Measurements from ENCODE around the gene STK33.

Gene STK33

DNA sequence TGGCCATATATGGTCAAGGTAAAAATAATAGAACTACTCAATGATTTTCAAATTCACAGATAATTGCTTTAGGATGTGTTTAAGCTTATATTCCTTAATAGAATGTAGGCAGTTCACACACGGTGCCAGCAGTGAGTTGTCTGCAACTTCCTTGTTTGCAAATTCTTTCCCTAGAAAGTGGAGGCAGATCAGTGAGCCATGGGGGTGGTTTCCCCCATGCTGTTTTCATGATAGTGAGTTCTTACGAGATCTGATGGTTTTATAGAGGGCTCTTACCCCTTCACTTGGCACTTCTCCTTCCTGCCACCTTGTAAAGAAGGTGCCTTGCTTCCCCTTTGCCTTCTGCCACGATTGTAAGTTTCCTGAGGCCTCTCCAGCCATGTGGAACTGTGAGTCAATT, 218.6 kb downstream of the STK33 start:
- H3K4me3 ChIP-seq (ENCODE audit: control insufficient read depth, low read depth, low read length): no peak overlapping the region
- no peak for DNase-seq (ENCODE audit: low read depth)
- no peak for TF ChIP-seq CTCF (conservative IDR thresholded peaks at IDR 0.05; ENCODE audit: control insufficient read depth, insufficient read depth, low read depth, low read length)

DNA sequence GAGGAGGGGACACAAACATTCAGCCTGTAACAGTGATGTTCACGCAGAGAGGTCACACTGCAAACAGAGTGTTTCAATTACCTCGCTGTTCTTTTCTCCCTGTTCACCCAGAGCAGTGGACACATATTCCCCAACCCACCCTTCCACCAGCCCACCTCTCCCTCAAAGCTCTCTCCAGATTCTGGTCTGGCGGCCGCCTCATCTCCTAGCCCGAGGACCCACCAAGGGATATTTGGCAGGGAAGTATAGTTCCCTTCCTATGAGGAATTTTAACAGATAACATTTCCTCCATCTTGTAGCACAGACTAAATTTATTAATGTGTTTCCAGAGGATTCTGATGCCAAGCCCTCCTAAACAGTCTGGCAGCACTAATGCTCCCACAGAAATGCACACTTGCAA, 219.3 kb downstream of the STK33 start:
- no peak for TF ChIP-seq CTCF (conservative IDR thresholded peaks at IDR 0.05; ENCODE audit: control insufficient read depth, insufficient read depth, low read depth, low read length)
- no peak for DNase-seq (ENCODE audit: low read depth)
- no peak overlapping the region for H3K4me3 ChIP-seq (ENCODE audit: control insufficient read depth, low read depth, low read length)

GRCh38 chr11:8373519-8374432, 220.3 kb downstream of the STK33 start:
- H3K4me3 ChIP-seq (ENCODE audit: control insufficient read depth, low read depth, low read length): no peak overlapping the region
- TF ChIP-seq CTCF (conservative IDR thresholded peaks at IDR 0.05; ENCODE audit: control insufficient read depth, insufficient read depth, low read depth, low read length): no peak
- DNase-seq (ENCODE audit: low read depth): no peak

DNA sequence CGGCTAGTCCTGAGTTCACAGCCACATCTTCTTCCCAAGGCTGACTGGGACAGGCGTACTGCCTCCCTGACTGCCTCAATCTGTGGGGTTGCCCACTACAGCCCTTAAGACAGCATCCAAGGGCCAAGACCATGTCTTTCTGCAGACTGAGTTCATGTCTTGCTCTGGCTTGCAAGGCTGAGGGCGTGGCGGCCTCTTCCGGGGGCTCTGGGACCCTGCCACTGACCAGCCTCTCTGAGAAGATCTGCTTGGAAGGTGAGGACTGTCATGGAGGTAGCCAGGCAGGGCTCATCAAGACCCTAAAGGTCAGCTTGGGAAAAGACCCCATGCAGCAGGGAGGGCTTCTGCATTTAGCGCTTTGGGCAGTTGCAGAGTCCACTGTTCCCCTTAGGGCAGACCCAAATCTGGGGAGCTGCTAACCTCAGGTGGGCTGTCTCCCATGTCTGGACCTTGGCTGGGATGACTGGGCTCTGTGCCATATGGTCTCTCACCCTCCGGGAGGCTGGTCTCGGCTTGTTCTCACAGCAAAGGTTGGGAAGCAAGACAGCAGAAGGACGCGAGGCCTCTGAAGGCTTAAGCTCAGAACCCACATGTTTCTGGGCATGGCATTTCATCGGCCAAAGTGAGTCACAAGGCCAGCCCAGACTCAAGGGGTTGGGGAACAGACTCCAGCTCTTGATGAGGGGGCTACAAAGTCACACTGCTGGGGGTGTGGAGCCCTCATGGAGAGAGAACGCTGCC, 221.2 kb downstream of the STK33 start:
- no peak for DNase-seq (ENCODE audit: low read depth)
- no peak overlapping the region for H3K4me3 ChIP-seq (ENCODE audit: control insufficient read depth, low read depth, low read length)
- no peak for TF ChIP-seq CTCF (conservative IDR thresholded peaks at IDR 0.05; ENCODE audit: control insufficient read depth, insufficient read depth, low read depth, low read length)

DNA sequence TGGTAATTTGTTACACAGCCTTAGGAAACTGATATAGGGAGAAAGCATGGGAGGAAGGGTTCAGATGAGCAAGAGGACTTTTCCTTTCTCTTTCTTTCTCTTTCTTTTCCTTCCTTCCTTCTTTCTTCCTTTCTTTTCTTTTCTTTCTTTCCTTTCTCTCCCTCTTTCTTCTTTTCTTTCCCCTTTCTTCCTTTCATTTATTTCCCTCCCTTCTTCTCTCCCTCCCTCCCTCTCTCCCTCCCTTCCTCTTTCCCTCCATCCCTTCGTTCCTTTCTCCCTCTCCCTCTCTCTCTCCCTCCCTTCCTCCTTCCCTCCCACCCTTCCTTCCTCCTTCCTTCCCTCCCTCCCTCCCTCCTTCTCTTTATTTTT, 222.5 kb downstream of the STK33 start:
- DNase-seq (ENCODE audit: low read depth): no peak
- no peak for TF ChIP-seq CTCF (conservative IDR thresholded peaks at IDR 0.05; ENCODE audit: control insufficient read depth, insufficient read depth, low read depth, low read length)
- no peak overlapping the region for H3K4me3 ChIP-seq (ENCODE audit: control insufficient read depth, low read depth, low read length)

DNA sequence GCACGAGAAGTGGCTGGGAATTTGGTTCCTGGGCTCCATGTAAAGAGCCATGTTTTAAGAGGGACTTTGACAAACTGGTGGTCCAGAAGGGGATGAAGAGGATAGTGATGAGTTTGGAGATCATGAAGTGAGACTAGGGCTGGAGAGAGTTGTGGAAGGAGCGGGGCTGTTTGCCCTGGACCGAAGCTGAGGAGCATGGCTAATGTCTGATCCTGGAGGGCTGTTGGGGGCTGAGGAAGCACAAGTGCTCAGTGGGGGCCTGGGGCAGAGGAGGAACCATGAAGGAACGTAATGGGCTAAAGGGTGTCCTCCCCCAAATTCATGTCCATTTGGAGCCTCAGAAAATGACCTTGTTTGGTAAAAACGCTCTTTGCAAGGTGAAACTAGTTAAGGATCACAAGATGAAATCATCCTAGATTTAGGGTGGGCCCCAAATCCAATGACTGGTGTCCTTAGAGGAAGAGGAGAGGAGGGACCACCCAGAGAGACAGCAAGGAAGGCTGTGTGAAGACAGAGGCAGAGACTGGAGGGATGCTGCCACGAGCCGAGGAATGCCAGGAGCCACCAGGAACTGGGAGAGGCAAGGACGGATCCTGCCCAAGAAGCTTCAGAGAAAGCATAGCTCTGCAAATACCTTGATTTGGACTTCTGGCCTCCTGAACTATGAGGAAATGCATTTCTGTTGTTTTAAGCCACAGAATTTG, 223.1 kb downstream of the STK33 start:
- DNase-seq (ENCODE audit: low read depth): no peak
- no peak overlapping the region for H3K4me3 ChIP-seq (ENCODE audit: control insufficient read depth, low read depth, low read length)
- no peak for TF ChIP-seq CTCF (conservative IDR thresholded peaks at IDR 0.05; ENCODE audit: control insufficient read depth, insufficient read depth, low read depth, low read length)
